NOMO-1 treated with DMSO at 0.1 percent for 48 hours (cell line): ENCODE data around the gene NSUN7.

Experiments
- DNase-seq: peaks from one replicate; lab custom pipeline; 2025; ENCODE audit not compliant: unreplicated experiment; lab: John Stamatoyannopoulos, UW

The NSUN7 gene

GRCh38 chr4:40733752-40734151, 16.0 kb upstream of the NSUN7 start:
- DNase-seq = no peak

- DNase-seq = no peak
These were observed 15.3 kb upstream of the NSUN7 start for GRCh38 chr4:40734497-40734896.

- peak; percentile 58 for DNase-seq
These were observed 12.8 kb upstream of the NSUN7 start for GRCh38 chr4:40736910-40737309.

- no peak for DNase-seq
These were observed 11.9 kb upstream of the NSUN7 start for GRCh38 chr4:40737879-40738278.

- no peak for DNase-seq
These were observed 10.4 kb upstream of the NSUN7 start for GRCh38 chr4:40739347-40739746.

GRCh38 chr4:40744218-40744617, 5.5 kb upstream of the NSUN7 start:
- no peak for DNase-seq

- DNase-seq = peak; percentile 14
These were observed 4.3 kb upstream of the NSUN7 start for GRCh38 chr4:40745285-40745984.

- DNase-seq = no peak
These were observed 2.4 kb upstream of the NSUN7 start for GRCh38 chr4:40747207-40747835.

- no peak for DNase-seq
These were observed 905 bp downstream of the NSUN7 start for GRCh38 chr4:40750461-40751258.

- DNase-seq = no peak
These were observed 5.9 kb downstream of the NSUN7 start for GRCh38 chr4:40755616-40756015.

GRCh38 chr4:40763228-40763716, 13.5 kb downstream of the NSUN7 start:
- DNase-seq = peak; percentile 58

GRCh38 chr4:40769266-40769665, 19.5 kb downstream of the NSUN7 start:
- no peak for DNase-seq

GRCh38 chr4:40778090-40778489, 28.3 kb downstream of the NSUN7 start:
- no peak for DNase-seq

- DNase-seq = no peak
These were observed 33.1 kb downstream of the NSUN7 start for GRCh38 chr4:40782876-40783275.

- DNase-seq = no peak
These were observed 36.0 kb downstream of the NSUN7 start for GRCh38 chr4:40785727-40786126.

- DNase-seq = no peak
These were observed 38.6 kb downstream of the NSUN7 start for GRCh38 chr4:40788331-40788730.

- DNase-seq = peak; percentile 23
These were observed 39.3 kb downstream of the NSUN7 start for GRCh38 chr4:40789031-40789430.

- no peak for DNase-seq
These were observed 40.0 kb downstream of the NSUN7 start for GRCh38 chr4:40789771-40790170.

- peak; percentile 49 for DNase-seq
These were observed 50.3 kb downstream of the NSUN7 start for GRCh38 chr4:40800064-40800463.

- no peak for DNase-seq
These were observed 54.8 kb downstream of the NSUN7 start for GRCh38 chr4:40804598-40804997.

- DNase-seq = no peak
These were observed 59.2 kb downstream of the NSUN7 start for GRCh38 chr4:40808926-40809457.

- peak; percentile 96 for DNase-seq
These were observed 62.2 kb downstream of the NSUN7 start for GRCh38 chr4:40811956-40812355.
